ENCODE measurements around the gene LSM14B. TPM values are rescaled to one million over a fixed set of nuclear protein-coding genes. Genes with fewer than 3 reads are reported as not detected.

Gene LSM14B
- total and polyA plus RNA-seq, 8 donors, result 0.58 to 27.2 (median 15.3) TPM

DNA sequence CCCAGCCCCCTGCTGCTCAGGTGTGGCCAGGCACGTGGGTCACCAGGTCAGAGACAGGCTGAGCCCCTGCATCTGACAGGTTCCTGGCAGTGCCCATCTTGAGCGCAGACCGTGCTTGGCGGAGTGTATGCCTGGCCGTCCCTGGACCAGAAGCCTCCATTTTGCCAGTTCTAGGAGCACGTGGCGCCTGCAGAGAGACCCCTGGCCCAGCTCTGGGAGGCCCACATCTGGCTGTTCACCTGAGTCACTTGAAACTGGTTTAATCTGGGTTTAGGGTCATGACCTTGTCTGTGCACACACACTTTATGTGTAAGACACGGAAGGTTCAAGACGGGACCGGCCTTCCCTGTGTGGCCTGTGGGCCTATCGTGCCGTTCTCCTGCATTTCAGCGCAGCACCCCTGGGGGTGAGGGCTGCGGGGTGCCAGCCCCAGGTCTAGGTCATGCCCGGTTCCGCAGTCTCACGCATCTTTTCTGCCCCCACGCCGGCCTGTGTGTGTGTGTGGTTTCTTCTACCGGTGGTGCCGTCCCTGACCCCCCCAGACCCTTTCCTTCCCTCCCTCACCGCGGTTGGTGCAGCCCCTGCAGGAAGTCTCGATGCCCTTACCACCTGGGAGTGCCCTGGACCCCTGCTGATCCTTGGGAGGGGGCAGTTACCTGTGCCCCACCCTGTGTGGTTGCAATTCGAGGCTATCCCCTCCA is 35.3 kb downstream of the LSM14B start:
- peaks cover 0 to 20% (median 16%) of the 10 kb centered on the region in 4 donors for H3K4me1 ChIP-seq
- intact Hi-C loops (cut with DNase I; ENCODE audit: low total_unique reads), result no loop called here
- H3K36me3 ChIP-seq, result peaks cover 19 to 71% (median 67%) of the 10 kb centered on the region in 4 donors
- no peak overlapping the region for H3K4me3 ChIP-seq
- no peak for DNase-seq
- no peak overlapping the region for H3K27ac ChIP-seq
- no peaks in the 10 kb centered on the region for H3K9me3 ChIP-seq
- TF ChIP-seq POLR2AphosphoS5 (IDR thresholded peaks at IDR 0.05) (no peak), POLR2A (IDR thresholded peaks at IDR 0.05) (no peak), EP300 (IDR thresholded peaks at IDR 0.05) (no peak)
- TF ChIP-seq, protein P1, sequence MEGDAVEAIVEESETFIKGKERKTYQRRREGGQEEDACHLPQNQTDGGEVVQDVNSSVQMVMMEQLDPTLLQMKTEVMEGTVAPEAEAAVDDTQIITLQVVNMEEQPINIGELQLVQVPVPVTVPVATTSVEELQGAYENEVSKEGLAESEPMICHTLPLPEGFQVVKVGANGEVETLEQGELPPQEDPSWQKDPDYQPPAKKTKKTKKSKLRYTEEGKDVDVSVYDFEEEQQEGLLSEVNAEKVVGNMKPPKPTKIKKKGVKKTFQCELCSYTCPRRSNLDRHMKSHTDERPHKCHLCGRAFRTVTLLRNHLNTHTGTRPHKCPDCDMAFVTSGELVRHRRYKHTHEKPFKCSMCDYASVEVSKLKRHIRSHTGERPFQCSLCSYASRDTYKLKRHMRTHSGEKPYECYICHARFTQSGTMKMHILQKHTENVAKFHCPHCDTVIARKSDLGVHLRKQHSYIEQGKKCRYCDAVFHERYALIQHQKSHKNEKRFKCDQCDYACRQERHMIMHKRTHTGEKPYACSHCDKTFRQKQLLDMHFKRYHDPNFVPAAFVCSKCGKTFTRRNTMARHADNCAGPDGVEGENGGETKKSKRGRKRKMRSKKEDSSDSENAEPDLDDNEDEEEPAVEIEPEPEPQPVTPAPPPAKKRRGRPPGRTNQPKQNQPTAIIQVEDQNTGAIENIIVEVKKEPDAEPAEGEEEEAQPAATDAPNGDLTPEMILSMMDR (IDR thresholded peaks at IDR 0.05), result no peak
- H3K27me3 ChIP-seq, result no peaks in the 10 kb centered on the region
- 81 to 87% (median 82%) methylated on average over 18 to 25 of the region's 25 CpGs for WGBS, 5 donors

DNA sequence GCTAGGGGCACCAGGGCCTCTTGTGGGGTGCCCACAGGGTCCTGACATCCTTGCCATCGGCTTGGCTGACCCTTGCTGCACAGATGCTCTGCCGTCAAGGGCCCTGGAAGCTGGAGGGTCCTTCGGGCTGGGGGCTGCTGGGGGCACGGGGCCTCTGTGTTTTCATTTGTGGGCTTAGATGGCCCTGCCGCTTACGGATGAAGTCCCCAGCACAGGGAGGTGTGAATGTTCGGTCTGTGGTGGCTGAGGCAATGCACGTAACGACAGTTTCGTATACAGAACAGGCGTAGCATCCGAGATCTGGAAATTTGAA is 35.8 kb downstream of the LSM14B start:
- no peaks in the 10 kb centered on the region for H3K9me3 ChIP-seq
- intact Hi-C loops (cut with DNase I; ENCODE audit: low total_unique reads), result no loop called here
- TF ChIP-seq, protein P1 (IDR thresholded peaks at IDR 0.05), result no peak
- TF ChIP-seq POLR2A (IDR thresholded peaks at IDR 0.05), result no peak
- TF ChIP-seq EP300 (IDR thresholded peaks at IDR 0.05), result no peak
- no peak for TF ChIP-seq POLR2AphosphoS5 (IDR thresholded peaks at IDR 0.05)
- H3K4me1 ChIP-seq, result peaks cover 0 to 20% (median 16%) of the 10 kb centered on the region in 4 donors
- 96 to 97% (median 97%) methylated on average over 10 to 12 of the region's 12 CpGs for WGBS, 5 donors
- H3K27me3 ChIP-seq, result no peaks in the 10 kb centered on the region
- DNase-seq, result no peak
- no peak overlapping the region for H3K4me3 ChIP-seq
- H3K27ac ChIP-seq, result no peak overlapping the region
- peaks cover 24 to 71% (median 70%) of the 10 kb centered on the region in 4 donors for H3K36me3 ChIP-seq

DNA sequence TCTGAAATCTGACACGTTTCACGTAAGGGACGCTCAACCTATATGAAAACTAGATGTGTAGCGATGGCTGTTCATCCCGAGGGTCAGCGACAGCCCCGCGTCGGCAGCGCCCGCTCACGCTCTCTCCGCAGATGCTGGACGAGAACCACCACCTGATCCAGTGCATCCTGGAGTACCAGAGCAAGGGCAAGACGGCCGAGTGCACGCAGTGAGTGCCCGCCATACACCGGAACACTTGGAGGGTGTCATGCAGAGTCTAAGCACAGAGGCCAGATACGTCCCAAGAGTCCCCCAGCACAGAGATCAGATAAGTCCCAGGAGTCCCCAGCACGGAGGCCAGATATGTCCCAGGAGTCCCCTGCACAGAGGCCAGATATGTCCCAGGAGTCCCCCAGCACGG is 36.3 kb downstream of the LSM14B start:
- H3K27me3 ChIP-seq, result no peaks in the 10 kb centered on the region
- WGBS, 5 donors, result 94 to 96% (median 95%) methylated on average over 21 to 22 of the region's 22 CpGs
- intact Hi-C loops (cut with DNase I; ENCODE audit: low total_unique reads), result no loop called here
- no peaks in the 10 kb centered on the region for H3K9me3 ChIP-seq
- no peak overlapping the region for H3K4me3 ChIP-seq
- no peak overlapping the region for H3K27ac ChIP-seq
- H3K36me3 ChIP-seq, result peaks cover 29 to 75% (median 71%) of the 10 kb centered on the region in 4 donors
- peaks cover 0 to 20% (median 16%) of the 10 kb centered on the region in 4 donors for H3K4me1 ChIP-seq
- TF ChIP-seq, protein P1 (IDR thresholded peaks at IDR 0.05), result no peak
- TF ChIP-seq EP300 (IDR thresholded peaks at IDR 0.05), result no peak
- TF ChIP-seq POLR2A (IDR thresholded peaks at IDR 0.05), result no peak
- no peak for TF ChIP-seq POLR2AphosphoS5 (IDR thresholded peaks at IDR 0.05)
- no peak for DNase-seq

DNA sequence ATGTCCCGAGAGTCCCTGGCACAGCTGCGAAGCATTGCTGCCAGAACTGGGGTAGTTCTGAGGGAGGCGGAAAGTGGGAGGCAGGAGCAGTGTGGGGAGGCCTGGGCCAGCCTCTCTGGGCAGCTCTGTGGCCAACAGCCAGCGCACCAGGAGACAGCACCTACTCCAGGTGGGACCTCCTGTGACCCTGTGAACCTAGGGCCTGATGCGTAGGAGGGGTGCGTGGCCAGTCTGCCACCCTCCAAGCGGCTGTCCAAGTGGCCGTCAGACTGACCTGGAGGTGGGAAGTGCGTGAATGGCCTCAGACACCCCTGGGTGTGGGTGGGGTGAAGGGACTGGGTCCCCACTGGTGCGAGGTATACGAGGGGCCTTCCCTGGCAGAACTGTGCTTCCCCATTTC is 36.8 kb downstream of the LSM14B start:
- TF ChIP-seq, protein P1 (IDR thresholded peaks at IDR 0.05), result no peak
- TF ChIP-seq POLR2AphosphoS5 (IDR thresholded peaks at IDR 0.05), result no peak
- no peak for TF ChIP-seq POLR2A (IDR thresholded peaks at IDR 0.05)
- TF ChIP-seq EP300 (IDR thresholded peaks at IDR 0.05), result no peak
- WGBS, 5 donors, result 87 to 96% (median 90%) methylated on average over 8 to 11 of the region's 11 CpGs
- Histone ChIP-seq H3K27me3 (no peaks in the 10 kb centered on the region), H3K9me3 (no peaks in the 10 kb centered on the region), H3K4me3 (no peak overlapping the region), H3K4me1 (peaks cover 0 to 20% (median 16%) of the 10 kb centered on the region in 4 donors), H3K36me3 (peaks cover 34 to 76% (median 75%) of the 10 kb centered on the region in 4 donors), H3K27ac (no peak overlapping the region)
- intact Hi-C loops (cut with DNase I; ENCODE audit: low total_unique reads), result no loop called here
- DNase-seq, result no peak
